ENCODE measurements around the gene NADK2. TPM values are rescaled to one million over a fixed set of nuclear protein-coding genes. Genes with fewer than 3 reads are reported as not detected.

NADK2 gene
- total RNA-seq, 1 donor from 2014 or later: 18.2 TPM

GRCh38 chr5:36177154-36177553 lies 64.6 kb downstream of the NADK2 start:
- CTCF ChIA-PET: no interaction called here
- H3K9me3 Mint-ChIP-seq: no peaks in the 10 kb centered on the region

DNA sequence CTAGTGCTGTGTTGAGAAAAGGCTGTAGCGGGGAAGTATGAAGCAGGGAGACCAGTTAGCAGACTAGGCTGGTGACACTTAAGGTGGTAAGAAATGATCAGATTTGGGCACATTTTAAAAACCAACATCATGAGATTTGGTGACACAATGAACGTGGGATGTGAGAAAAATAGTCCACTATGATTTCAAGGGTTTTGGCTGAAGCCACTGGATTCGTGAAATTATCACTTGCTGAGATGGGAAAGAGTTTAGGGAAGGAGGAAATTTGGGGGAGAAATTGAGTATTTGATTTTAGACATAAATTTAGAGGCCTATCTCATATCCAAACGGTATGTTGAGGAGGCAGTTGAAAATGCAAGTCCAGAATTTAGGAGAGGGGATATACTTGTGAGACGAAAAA lies 66.7 kb downstream of the NADK2 start:
- Mint-ChIP-seq H3K36me3 (ENCODE audit: low read depth) (peaks cover 85% of the 10 kb centered on the region), H3K4me3 (no peak overlapping the region), H3K27ac (no peak overlapping the region), H3K9me3 (no peaks in the 10 kb centered on the region), H3K4me1 (peaks cover 4% of the 10 kb centered on the region), H3K27me3 (no peaks in the 10 kb centered on the region)
- TF ChIP-seq CTCF (IDR thresholded peaks at IDR 0.05): no peak
- ATAC-seq (ENCODE audit: low read depth) (no peak), DNase-seq (no peak)
- POLR2A ChIA-PET: no interaction called here
- CTCF ChIA-PET: no interaction called here
- intact Hi-C loops (cut with micrococcal nuclease): no loop called here

More at GRCh38 chr5:36177154-36177553, 64.6 kb downstream of the NADK2 start:
- Mint-ChIP-seq H3K4me3 (no peak overlapping the region), H3K36me3 (ENCODE audit: low read depth) (peaks cover 85% of the 10 kb centered on the region), H3K27ac (no peak overlapping the region), H3K27me3 (no peaks in the 10 kb centered on the region), H3K4me1 (peaks cover 4% of the 10 kb centered on the region)
- intact Hi-C loops (cut with micrococcal nuclease): loop anchor here (1.0 kb wide), 1 partner anchor 128 kb away; no protein-coding TSS in a partner anchor
- POLR2A ChIA-PET: no interaction called here
- ATAC-seq (ENCODE audit: low read depth) (no peak), DNase-seq (no peak)
- no peak for TF ChIP-seq CTCF (IDR thresholded peaks at IDR 0.05)

GRCh38 chr5:36174119-36174518 lies 67.6 kb downstream of the NADK2 start:
- TF ChIP-seq CTCF (IDR thresholded peaks at IDR 0.05): no peak
- Mint-ChIP-seq H3K36me3 (ENCODE audit: low read depth) (peaks cover 85% of the 10 kb centered on the region), H3K9me3 (no peaks in the 10 kb centered on the region), H3K4me1 (peaks cover 4% of the 10 kb centered on the region), H3K27ac (no peak overlapping the region), H3K4me3 (no peak overlapping the region), H3K27me3 (no peaks in the 10 kb centered on the region)
- ATAC-seq (ENCODE audit: low read depth) (no peak), DNase-seq (no peak)
- CTCF ChIA-PET: no interaction called here
- POLR2A ChIA-PET: no interaction called here
- intact Hi-C loops (cut with micrococcal nuclease): no loop called here

DNA sequence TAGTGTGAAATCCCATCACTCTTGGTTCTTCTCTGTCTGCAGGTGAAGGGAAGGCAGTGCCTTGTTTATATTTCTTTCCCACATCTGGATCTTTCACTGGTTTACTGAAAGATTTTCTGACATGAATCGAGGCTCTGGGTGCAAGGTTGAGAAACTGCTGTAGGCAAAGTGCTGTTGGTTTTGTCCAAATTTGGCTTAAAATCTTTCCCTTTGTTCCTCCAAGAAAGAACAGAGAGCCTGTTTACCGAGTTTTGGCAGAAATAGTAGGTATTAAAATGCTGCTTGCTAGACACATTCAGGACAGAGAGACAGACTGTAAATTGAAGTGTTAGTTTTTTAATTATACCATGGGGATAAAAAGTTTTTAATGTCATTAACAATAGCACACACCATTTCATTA lies 68.3 kb downstream of the NADK2 start:
- Mint-ChIP-seq H3K4me3 (no peak overlapping the region), H3K9me3 (no peaks in the 10 kb centered on the region), H3K27me3 (no peaks in the 10 kb centered on the region), H3K36me3 (ENCODE audit: low read depth) (peaks cover 83% of the 10 kb centered on the region), H3K4me1 (peaks cover 4% of the 10 kb centered on the region), H3K27ac (no peak overlapping the region)
- POLR2A ChIA-PET: no interaction called here
- no peak for TF ChIP-seq CTCF (IDR thresholded peaks at IDR 0.05)
- CTCF ChIA-PET: no interaction called here
- DNase-seq (no peak), ATAC-seq (ENCODE audit: low read depth) (no peak)
- intact Hi-C loops (cut with micrococcal nuclease): no loop called here

DNA sequence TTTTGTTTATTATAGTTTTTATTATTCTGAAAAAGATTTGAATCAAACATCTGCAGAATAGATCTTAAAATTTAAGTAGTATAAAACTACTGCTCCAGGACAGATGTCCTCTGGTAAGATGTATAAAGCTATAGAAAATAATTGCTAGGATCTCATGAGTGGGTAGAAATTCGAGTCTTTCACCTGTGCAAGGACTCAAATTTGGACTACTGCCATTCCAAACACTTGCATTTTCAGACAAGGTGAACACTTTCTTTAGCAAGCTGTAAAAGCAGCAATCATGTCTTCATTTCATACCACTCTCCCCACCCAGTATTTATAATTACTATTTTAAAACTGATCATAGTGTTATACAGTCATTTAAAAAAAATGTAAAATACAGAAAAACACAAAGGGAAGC lies 69.1 kb downstream of the NADK2 start:
- Mint-ChIP-seq H3K36me3 (ENCODE audit: low read depth) (peaks cover 85% of the 10 kb centered on the region), H3K27ac (no peak overlapping the region), H3K9me3 (no peaks in the 10 kb centered on the region), H3K4me3 (no peak overlapping the region), H3K4me1 (peaks cover 4% of the 10 kb centered on the region), H3K27me3 (no peaks in the 10 kb centered on the region)
- POLR2A ChIA-PET: no interaction called here
- intact Hi-C loops (cut with micrococcal nuclease): no loop called here
- no peak for TF ChIP-seq CTCF (IDR thresholded peaks at IDR 0.05)
- DNase-seq (no peak), ATAC-seq (ENCODE audit: low read depth) (no peak)
- CTCF ChIA-PET: no interaction called here
